GM23248 (cell line): ENCODE data around the gene DUSP1. TPM values are rescaled to one million over a fixed set of nuclear protein-coding genes. Genes with fewer than 3 reads are reported as not detected.

ENCODE experiments used
- DNase-seq: peaks from one replicate; pipeline ENCODE4 v3.0.0-alpha.2; 2015
- H2AFZ ChIP-seq: fragments of 200-600 bp; sonication (generic); 2 replicates; pipeline ENCODE4 v1.6.1; 2016; ENCODE audit warnings: antibody characterized with exemption
- H3F3A ChIP-seq: fragments of 200-600 bp; sonication (generic); 2 replicates; pipeline ENCODE4 v1.6.1; 2016; ENCODE audit warnings: mild to moderate bottlenecking, antibody characterized with exemption, mixed run types; ENCODE audit not compliant: insufficient read depth
- H3K27ac ChIP-seq: fragments of 200-600 bp; sonication (generic); 2 replicates; pipeline ENCODE4 v1.5.1; 2016; ENCODE audit warnings: mild to moderate bottlenecking
- H3K27me3 ChIP-seq: fragments of 200-600 bp; sonication (generic); replicated peaks from 2 replicates; pipeline ENCODE4 v1.6.1; 2016; ENCODE audit warnings: mild to moderate bottlenecking; ENCODE audit not compliant: insufficient read depth
- H3K36me3 ChIP-seq: fragments of 200-600 bp; sonication (generic); 2 replicates; pipeline ENCODE4 v1.6.1; 2016; ENCODE audit warnings: low read depth, mild to moderate bottlenecking
- H3K4me1 ChIP-seq: fragments of 200-600 bp; sonication (generic); 2 replicates; pipeline ENCODE4 v1.6.1; 2016; ENCODE audit warnings: mild to moderate bottlenecking; ENCODE audit not compliant: insufficient read depth
- H3K4me2 ChIP-seq: fragments of 200-600 bp; sonication (generic); one replicate; pipeline ENCODE4 v1.6.1; 2016; ENCODE audit warnings: mild to moderate bottlenecking; ENCODE audit not compliant: unreplicated experiment
- H3K4me3 ChIP-seq: fragments of 200-600 bp; sonication (generic); 2 replicates; pipeline ENCODE4 v1.5.1; 2016; ENCODE audit warnings: mild to moderate bottlenecking
- H3K79me2 ChIP-seq: fragments of 200-600 bp; sonication (generic); 2 replicates; pipeline ENCODE4 v1.6.1; 2016; ENCODE audit warnings: mild to moderate bottlenecking; ENCODE audit not compliant: insufficient read depth
- H3K9ac ChIP-seq: fragments of 200-600 bp; sonication (generic); 2 replicates; pipeline ENCODE4 v1.6.1; 2016; ENCODE audit warnings: mild to moderate bottlenecking
- H3K9me2 ChIP-seq: fragments of 200-600 bp; sonication (generic); 2 replicates; pipeline ENCODE4 v1.6.1; 2016; ENCODE audit warnings: mixed run types, mild to moderate bottlenecking, moderate library complexity; ENCODE audit not compliant: insufficient read depth
- H3K9me3 ChIP-seq: fragments of 200-600 bp; sonication (generic); one replicate; pipeline ENCODE4 v1.6.1; 2017; ENCODE audit warnings: low read depth
- H4K20me1 ChIP-seq: fragments of 200-600 bp; sonication (generic); 2 replicates; pipeline ENCODE4 v1.6.0; 2016; ENCODE audit not compliant: insufficient read depth
- EZH2 ChIP-seq: fragments of 200-600 bp; sonication (generic); IDR thresholded peaks from 2 replicates; pipeline ENCODE4 v1.6.1; 2018; ENCODE audit warnings: antibody characterized with exemption, mild to moderate bottlenecking; ENCODE audit not compliant: insufficient read depth, poor library complexity, severe bottlenecking
- EZH2phosphoT487 ChIP-seq: fragments of 200-600 bp; sonication (generic); IDR thresholded peaks from 2 replicates; pipeline ENCODE4 v1.6.1; 2018; ENCODE audit warnings: antibody characterized with exemption, moderate library complexity, mild to moderate bottlenecking, low read depth; ENCODE audit not compliant: insufficient read depth
- WGBS, 2 experiments: methylation state at CpG; one replicate each; pipeline ENCODE4 v1.1.6; 2015 to 2017; ENCODE audit warnings: low lambda C conversion rate in 2 of 2, low coverage in 1 of 2; ENCODE audit errors: missing lambda C conversion rate in 2 of 2; 5-methylcytosine and 5-hydroxymethylcytosine counted together
- in situ Hi-C: fragments of 300-500 bp; cut with MboI; formaldehyde crosslinking; loops from 2 replicates; pipeline ENCODE4 v1.15.0; 2020
- polyA plus RNA-seq: library from polyadenylated mRNA; unstranded; fragments of >200 nt; fragmentation: Nextera tagmentation; extraction: Ambion mirVana; gene quantifications from 2 replicates; pipeline ENCODE4 v1.2.1, GENCODE V29; 2016
- total RNA-seq: library from RNA; depleted of rRNA; stranded (reverse); fragments of >200 nt; shearing (Covaris generic); gene quantifications from 2 replicates; pipeline ENCODE4 v1.2.3, GENCODE V29; 2014

DUSP1 gene
- total and polyA plus RNA-seq, 2 experiments from 2014 or later, result 264 to 443 TPM

GRCh38 chr5:172744123-172745104 is 26.6 kb downstream of the DUSP1 start:
- WGBS, 2 experiments, result 60 to 71% methylated on average over 11 of the region's 12 CpGs
- H3K79me2 ChIP-seq, result no peaks in the 10 kb centered on the region
- H2AFZ ChIP-seq, result no peak overlapping the region
- no peak overlapping the region for H3K9ac ChIP-seq
- H3K4me1 ChIP-seq, result peaks cover 17% of the 10 kb centered on the region
- in situ Hi-C loops, result no loop called here
- no peaks in the 10 kb centered on the region for H4K20me1 ChIP-seq
- no peaks in the 10 kb centered on the region for H3K9me3 ChIP-seq
- no peaks in the 10 kb centered on the region for H3K9me2 ChIP-seq
- no peaks in the 10 kb centered on the region for H3K36me3 ChIP-seq
- H3K4me2 ChIP-seq, result no peak overlapping the region
- no peak overlapping the region for H3K4me3 ChIP-seq
- H3F3A ChIP-seq, result peaks cover 16% of the 10 kb centered on the region
- no peak overlapping the region for H3K27ac ChIP-seq
- no peak for DNase-seq
- TF ChIP-seq EZH2 (no peak), EZH2phosphoT487 (no peak)
- H3K27me3 ChIP-seq, result no peaks in the 10 kb centered on the region

GRCh38 chr5:172743112-172743959 is 27.7 kb downstream of the DUSP1 start:
- DNase-seq, result no peak
- H2AFZ ChIP-seq, result no peak overlapping the region
- in situ Hi-C loops, result no loop called here
- H3K9ac ChIP-seq, result no peak overlapping the region
- no peaks in the 10 kb centered on the region for H4K20me1 ChIP-seq
- no peak overlapping the region for H3K27ac ChIP-seq
- H3K27me3 ChIP-seq, result no peaks in the 10 kb centered on the region
- peaks cover 16% of the 10 kb centered on the region for H3F3A ChIP-seq
- H3K4me2 ChIP-seq, result no peak overlapping the region
- no peaks in the 10 kb centered on the region for H3K79me2 ChIP-seq
- no peak overlapping the region for H3K4me3 ChIP-seq
- 94 to 95% methylated on average over 7 of the region's 7 CpGs for WGBS, 2 experiments
- no peaks in the 10 kb centered on the region for H3K9me3 ChIP-seq
- TF ChIP-seq EZH2, result no peak
- TF ChIP-seq EZH2phosphoT487, result no peak
- peaks cover 17% of the 10 kb centered on the region for H3K4me1 ChIP-seq
- no peaks in the 10 kb centered on the region for H3K36me3 ChIP-seq
- H3K9me2 ChIP-seq, result no peaks in the 10 kb centered on the region

- TF ChIP-seq EZH2 (no peak), EZH2phosphoT487 (no peak)
- Histone ChIP-seq H3K36me3 (no peaks in the 10 kb centered on the region), H4K20me1 (no peaks in the 10 kb centered on the region), H3K27me3 (no peaks in the 10 kb centered on the region), H3K9ac (peak overlapping the region; percentile 90), H2AFZ (peak overlapping the region; percentile 49), H3K79me2 (no peaks in the 10 kb centered on the region), H3K4me1 (peaks cover 17% of the 10 kb centered on the region), H3K4me2 (peak overlapping the region; percentile 87), H3K27ac (peak overlapping the region; percentile 99), H3F3A (peaks cover 16% of the 10 kb centered on the region), H3K4me3 (peak overlapping the region; percentile 39; the same call in 1 of the 2 replicates), H3K9me3 (no peaks in the 10 kb centered on the region), H3K9me2 (no peaks in the 10 kb centered on the region)
- WGBS, 2 experiments, result 10% methylated on average over 1 of the region's 1 CpG
- in situ Hi-C loops, result no loop called here
- DNase-seq, result no peak
Measured at GRCh38 chr5:172741206-172741582, 29.8 kb downstream of the DUSP1 start.

GRCh38 chr5:172740428-172741205 is 30.4 kb downstream of the DUSP1 start:
- Histone ChIP-seq H3K36me3 (no peaks in the 10 kb centered on the region), H3F3A (peaks cover 16% of the 10 kb centered on the region), H3K9me3 (no peaks in the 10 kb centered on the region), H3K9ac (peak overlapping the region; percentile 90), H3K4me1 (peaks cover 17% of the 10 kb centered on the region), H3K27ac (peak overlapping the region; percentile 99), H2AFZ (peak overlapping the region; percentile 49), H3K79me2 (no peaks in the 10 kb centered on the region), H3K4me3 (peak overlapping the region; percentile 39), H3K27me3 (no peaks in the 10 kb centered on the region), H3K9me2 (no peaks in the 10 kb centered on the region), H3K4me2 (peak overlapping the region; percentile 87), H4K20me1 (no peaks in the 10 kb centered on the region)
- TF ChIP-seq EZH2phosphoT487, result no peak
- no peak for TF ChIP-seq EZH2
- peak; percentile 96 for DNase-seq
- in situ Hi-C loops, result no loop called here
- WGBS, 2 experiments, result 8 to 11% methylated on average over 14 to 15 of the region's 15 CpGs
